ENCODE data around the gene AGK.

AGK gene, protein sequence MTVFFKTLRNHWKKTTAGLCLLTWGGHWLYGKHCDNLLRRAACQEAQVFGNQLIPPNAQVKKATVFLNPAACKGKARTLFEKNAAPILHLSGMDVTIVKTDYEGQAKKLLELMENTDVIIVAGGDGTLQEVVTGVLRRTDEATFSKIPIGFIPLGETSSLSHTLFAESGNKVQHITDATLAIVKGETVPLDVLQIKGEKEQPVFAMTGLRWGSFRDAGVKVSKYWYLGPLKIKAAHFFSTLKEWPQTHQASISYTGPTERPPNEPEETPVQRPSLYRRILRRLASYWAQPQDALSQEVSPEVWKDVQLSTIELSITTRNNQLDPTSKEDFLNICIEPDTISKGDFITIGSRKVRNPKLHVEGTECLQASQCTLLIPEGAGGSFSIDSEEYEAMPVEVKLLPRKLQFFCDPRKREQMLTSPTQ

DNA sequence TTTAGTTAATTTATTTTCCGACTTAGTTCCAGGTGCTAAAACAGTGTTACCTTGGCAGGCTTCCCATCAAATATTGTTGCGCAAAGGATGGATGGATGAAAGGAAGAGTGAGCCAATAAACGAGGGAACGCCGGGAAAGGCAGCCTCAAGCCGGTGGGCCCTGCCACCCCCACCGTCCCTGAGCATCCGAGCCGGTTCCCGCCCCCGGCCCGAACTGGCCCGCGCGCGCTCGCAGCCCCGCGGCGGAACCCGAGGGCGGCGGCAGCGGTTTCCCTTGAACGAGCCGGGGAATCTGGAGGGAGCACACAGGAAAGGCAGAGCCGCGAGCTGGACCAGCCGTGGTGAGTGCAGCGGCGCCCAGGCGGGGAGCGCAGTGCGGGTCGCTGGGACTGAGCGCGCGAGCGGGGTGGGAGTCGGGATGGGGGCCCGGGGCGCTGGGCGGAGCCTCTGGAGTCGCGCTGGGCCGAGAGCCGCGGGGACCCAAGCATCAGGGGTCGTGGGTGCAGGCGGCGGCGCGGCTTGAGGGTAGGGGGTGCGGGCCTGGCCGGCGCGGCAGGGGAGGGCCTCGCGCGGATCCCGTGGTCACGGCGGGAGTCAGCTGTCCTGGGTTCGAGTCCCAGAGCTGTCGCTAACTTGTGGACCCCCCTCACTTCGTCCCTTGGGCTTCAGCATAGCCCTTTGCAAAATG is at the start of gene AGK:
TSS of gene AGK (plus strand) at position 317 of the 688 bp plus-strand sequence. CDS start 4,057 bp downstream, outside the sequence.
- DNase-seq = peak; percentile 54 to 80 (median 60)

DNA sequence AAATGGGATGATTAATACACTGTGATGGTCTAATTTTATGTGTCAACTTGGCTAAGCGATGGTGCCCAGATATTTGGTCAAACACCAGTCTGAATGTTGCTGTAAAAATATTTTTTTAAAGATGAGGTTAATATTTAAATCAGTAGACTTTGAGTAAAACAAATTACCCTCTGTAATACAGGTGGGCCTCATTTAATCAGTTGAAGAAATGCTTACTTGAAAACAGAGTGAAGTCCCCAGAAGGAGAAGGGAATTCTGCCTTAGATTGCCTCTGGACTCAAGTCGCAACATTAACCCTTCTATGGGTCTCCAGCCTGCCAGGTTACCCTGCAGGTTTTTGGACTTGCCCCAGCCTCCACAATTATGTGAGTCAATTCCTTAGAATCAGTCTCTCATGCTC is 49.8 kb upstream of the AGK start:
- DNase-seq = no peak

DNA sequence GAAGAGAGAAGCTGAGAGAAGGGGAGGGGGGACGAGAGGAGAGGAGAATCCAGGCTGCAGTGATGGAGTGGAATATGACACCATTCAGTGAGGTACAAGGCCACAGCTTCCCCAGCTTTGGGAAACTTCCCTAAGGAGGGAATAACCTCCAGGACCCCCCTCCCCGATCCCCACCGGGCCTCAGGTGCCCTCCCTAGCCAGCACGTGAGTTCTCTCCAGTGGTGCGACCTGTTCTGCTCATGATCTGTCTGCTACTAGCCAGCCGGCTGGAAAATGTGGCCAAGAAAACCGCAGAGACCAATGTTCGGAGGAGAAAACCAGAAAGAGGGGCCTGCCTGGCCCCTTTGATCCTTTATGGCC is 39.9 kb upstream of the AGK start:
- DNase-seq = no peak

DNA sequence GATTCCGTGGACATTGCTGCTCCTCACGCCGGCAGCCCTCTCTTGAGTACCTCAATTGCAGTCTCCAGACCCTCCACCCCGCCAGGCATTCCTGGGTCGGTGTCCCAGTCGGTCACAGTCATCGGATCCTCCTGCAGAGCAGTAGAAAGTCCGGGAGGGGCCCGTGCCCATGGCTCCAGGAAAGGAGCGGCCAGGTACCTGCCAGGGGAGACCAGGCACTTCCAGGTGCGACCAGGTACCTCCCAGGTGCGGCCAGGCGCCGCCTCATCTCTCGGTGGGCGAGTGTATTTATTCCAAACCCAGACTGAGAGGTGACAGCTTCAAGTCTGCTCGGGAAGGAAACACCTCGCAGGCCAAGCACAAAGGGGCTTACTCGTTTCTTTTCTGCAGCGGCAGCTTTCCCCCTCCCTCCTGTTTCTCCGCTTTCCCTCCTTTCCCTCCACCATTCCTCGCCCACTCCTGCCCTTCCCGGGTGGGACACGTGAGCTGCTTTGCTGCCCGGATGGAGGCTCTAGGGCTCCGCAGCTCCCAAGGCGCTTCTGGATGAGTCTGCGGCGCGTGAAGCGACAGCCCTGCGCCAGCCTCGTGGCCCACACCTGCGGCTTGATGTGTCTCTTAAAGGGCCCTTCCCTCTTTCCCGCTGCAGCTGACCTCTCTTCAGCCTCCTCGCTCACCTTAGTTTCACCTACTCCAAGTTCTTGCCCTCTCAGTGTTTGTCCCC is 39.4 kb upstream of the AGK start:
- DNase-seq = no peak

DNA sequence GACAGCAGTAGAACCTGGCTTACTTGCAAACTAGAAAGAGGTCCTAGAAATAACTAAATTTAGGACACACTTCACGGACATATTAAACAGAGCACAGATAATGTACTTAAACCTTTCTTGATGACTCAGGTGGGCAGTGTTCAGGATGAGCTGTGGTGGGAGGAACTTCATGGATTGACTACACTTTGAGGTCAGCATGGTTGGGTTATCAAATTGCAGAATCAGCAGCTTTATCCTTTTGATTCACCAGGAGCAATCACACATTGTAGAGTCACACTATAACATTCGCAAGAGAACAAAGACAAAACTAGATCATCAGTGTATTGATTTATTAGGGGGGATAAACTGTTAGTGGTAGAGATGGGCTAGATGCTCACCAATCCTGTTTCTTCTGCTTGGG is 38.6 kb upstream of the AGK start:
- DNase-seq = no peak

DNA sequence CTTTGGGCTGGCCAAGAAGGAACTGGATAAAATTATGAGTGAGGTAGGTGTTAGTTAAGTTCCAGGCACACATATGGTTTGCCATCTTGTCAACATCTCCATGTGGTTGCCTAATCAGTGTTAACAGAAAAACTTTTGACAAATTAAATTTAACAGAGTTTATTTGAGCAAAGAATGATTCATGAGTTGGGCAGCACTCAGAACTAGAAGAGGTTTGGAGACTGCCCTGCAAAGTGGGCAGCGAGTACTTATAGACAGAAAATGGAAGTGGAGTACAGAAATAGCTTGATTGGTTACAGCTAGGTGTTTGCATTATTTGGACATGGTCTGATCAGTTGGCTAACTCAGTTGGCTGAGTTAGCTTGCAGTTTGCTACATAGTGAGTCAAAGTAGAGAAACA is 37.5 kb upstream of the AGK start:
- DNase-seq = no peak

DNA sequence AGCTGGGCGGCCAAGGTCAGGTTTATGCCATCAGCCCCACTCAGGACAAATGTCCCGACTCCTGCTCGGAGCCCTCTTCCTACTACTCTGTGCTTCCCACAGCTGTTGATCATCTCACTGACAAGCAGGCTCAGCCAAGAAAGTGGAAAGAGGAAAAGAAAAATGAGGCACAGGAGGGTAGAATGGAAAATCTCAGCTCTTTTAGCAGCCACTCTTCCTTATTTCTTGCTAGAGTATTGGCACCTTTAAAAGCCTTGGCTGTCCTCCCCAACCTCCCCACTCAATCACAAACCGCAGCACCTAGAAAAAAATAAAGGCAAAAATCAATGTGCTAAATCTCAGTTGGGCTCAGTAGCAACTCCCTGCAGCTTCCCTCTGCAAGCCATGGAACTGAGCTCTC is 35.3 kb upstream of the AGK start:
- DNase-seq = no peak

DNA sequence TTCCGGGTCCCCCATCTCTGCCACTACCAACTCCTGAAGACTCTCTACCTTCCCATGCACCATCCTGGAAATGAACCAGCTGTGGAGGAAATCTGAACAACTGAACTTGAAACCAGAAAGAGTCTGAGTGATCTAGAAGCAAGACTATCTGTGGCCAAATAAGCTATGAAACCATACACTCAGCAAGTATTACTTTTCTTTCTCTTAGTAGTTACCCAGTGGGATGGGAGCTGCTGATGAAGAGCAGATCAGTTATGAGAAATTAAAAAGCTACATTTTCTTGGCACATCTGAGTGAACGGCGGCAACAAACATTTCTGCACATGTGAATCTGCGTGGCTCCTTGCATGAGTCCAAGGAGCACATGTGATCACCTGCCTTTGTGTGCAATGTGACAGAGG is 31.6 kb upstream of the AGK start:
- DNase-seq = no peak

DNA sequence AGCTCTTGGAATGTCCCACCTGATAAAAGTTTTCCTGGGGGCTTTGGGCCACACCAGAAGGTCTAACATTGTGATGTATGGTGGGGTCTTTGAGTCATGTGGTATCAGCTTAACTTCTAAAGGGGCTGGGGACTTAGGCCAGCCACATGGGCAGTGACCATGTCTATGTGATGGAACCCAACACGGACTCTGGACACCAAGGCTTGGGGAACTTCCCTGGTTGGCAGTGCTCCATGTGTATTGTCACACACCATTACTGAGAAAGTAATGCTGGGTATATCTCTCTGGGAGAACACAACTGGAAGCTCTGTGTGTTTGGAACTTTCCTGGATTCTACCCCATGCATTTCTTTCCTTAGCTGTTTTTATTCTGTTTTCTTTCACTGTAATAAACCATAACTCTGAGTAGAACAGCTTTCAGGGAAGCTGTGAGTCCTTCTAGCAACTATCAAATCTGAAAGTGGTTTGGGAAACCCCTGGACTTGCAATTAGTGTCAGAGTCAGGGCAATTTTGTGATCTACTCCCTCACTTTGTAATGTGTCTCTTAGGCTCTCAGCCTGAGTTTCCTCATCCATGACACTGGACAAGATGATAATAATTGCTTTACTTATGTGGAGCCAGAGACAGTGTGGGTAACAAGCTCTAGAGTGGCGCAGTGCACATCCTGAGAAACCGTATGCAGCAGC is 28.4 kb upstream of the AGK start:
- no peak for DNase-seq

DNA sequence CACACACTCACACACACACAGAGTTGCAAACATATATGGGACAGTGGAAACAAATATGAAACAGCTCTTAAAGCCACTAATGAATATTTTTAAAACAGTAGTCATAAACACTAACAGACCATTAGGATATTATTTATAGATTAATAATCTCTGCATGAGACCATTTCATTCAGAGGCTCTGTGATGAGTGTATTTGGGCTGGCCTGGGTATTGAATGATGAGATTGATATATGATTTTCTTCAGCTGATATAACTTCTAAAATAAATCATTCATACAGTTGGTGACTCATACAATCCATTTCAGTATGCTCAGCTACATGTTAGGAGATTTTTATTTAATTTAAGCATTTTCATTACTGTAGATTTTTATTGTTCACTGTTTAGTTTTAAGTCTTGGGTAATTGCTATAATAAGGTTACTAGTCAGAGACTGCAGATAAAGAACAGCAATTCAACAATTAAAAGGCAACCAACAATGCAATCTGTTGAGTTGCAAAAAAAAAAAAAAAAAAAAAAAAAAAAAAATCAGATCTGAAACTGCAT is 25.2 kb upstream of the AGK start:
- no peak for DNase-seq

DNA sequence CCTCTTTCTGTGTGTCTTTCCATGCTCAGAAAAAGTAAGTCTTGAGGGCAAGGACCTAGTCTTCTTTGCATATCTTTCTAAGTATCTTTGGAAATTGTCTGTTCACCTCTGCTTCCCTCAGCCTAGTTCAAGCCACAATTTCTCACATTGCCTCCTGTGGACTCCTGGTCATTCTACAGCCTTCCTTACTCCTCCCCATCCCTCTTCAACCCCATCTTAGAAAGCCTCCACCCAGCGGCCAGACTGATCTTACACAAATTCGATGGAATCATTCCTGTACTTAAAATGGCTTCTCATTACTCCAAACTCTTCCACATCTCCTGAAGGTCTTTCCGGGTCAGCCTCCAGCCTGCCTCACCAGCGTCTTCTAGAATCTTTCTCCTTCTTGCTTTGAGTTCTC is 24.1 kb upstream of the AGK start:
- no peak for DNase-seq

DNA sequence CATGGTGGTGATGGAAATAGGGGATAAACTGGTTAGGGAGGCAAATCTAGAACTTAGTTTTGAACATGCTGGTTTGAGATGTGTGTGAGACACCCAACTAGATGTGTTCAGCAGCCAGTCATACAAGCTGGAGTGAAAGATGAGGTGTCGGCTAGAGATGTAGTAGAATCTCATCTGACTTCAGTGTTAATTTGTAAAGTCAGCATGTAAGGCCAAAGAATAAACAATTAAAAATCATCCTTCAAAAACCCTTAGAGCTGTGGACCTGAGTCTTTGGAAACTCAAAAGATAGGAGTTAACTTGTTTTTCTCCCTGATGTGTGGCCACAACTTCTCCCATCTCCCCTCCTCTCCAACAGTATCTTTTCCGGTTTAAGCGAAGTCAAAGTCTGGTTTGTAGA is 22.8 kb upstream of the AGK start:
- DNase-seq = no peak

DNA sequence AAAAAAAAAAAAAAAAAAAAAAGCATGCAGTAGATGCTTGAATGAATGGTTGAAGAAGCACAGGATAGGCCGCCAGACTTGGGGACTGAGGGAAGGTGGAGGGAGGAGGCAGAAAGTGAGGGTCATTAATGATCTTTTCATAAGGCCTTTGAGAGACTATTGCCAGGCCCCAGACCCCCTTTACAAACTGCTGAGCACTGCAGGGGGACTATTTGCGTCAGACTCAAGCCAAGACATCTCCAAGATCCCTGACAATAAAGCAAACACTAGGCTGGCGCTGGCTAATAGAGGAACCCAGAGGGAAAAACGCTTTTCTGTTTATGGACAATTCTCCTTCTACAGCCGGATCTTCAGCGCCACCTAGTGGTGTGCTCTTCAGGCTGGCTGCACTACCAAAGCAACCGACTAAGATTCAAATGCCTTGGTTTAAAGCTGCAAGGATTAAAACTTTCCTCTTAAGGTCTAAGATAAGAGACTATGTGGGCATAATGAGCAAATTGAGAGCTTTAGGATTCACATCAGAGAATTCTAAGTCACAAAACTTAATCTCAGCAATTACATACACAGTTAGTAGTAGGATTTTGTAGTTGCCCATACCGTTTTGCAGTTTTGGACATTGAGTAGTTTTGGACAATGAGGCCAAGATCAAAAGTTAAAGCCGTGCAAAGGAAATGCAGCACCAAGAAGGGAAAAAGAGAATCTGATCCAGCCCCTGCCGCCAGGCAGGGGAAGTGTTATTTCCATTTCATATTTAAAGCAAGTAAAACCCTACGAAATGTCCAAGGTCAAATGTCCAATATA is 17.9 kb upstream of the AGK start:
- peak; percentile 2 to 55 (median 22) for DNase-seq

DNA sequence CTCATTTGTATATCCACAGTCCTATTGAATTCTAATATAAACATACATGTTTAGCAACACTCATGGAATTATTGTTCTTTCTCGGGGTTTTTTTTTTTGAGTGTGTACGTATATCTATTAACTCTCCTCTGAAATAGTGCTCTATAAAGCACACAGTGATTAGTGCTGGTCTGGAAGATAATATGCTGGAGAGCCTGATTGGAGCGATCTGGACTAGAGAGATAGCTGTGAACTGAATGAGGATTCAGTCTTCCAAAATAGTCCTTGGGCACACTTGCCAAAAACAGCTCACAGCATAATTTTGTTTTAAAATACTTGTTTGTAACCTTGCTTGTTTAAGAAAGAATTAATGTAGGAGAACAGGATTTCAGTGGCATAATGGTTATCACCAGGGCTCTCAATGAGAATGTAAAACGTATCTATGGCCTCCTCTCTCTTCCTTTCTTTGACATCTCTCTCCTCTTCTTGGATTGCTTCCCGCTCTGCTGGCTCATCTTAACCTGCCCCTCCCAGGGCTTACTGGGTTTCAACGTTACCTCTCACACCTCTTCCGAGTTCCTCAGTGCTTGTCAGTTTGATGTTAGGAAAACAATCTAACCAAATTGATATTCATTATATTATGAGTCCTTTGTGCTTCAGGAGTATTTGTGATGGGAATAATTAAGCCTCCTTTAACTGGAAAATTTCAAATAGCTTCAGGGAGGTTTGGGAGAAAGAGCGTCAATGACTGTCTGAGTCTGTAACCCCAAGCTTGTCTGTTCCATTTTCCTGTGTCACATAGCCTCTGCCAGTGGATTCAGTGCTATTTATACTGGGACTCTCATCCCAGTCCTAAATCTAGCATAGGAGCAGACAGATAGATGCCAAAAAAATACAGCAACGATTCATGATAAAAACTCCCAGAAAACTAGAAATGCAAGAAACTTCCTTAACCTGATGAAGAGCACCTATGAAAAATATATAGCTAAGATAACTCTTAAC is 16.2 kb upstream of the AGK start:
- no peak for DNase-seq

DNA sequence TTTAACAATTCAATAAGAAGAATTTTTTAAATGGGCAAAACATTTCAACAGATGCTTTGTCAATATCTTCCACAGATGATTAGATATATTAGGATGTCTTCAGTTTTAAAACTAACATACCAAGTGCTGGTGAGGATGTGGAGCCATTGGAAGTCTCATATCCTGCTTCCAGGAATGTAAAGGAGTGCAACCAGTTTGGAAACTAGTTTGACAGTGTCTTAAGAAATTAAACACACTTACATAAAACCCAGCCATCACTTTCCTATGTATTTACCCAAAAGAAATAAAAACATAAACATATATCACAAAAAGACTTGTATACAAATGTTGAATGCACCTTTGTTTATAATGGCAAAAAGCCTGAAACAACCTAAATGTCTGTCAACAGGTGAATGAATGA is 13.3 kb upstream of the AGK start:
- DNase-seq = no peak

DNA sequence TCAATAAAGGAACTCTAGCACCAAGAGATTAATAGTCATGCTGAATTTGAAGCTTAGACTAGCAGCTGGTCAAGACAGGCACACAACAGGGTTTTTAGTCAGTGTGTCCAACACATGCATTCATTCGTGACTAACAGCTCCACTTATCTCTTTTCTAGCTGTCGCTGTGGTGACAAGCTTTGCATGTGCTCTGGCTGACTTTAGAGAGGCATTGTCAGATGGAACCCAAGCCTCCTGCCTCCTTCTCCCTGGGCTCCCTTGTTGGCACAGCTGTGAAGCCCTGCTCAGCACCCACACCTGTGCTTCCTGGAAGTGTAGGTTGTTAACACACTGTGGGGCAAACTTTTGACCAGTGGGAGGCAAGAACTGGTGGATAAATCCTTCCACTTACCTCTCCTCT is 9.8 kb upstream of the AGK start:
- no peak for DNase-seq

DNA sequence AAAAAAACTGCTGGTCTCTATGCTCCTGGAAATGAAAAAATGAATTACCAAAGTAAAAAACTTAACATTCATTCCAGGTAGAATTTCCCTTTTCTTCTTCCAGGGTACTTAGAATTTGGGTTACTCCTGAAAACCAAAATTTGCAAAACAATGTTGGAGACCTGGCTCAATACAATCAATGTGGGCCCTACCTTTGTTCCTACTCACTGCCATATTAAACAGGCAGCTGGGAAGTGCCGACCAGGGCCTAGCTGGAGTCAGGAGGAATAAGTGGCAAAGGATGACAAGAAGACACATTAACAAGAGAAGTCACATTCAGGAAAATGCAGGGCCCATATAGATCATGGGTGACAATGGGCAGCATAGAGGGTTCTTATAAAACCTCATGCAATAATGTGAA is 6.4 kb upstream of the AGK start:
- DNase-seq = no peak

DNA sequence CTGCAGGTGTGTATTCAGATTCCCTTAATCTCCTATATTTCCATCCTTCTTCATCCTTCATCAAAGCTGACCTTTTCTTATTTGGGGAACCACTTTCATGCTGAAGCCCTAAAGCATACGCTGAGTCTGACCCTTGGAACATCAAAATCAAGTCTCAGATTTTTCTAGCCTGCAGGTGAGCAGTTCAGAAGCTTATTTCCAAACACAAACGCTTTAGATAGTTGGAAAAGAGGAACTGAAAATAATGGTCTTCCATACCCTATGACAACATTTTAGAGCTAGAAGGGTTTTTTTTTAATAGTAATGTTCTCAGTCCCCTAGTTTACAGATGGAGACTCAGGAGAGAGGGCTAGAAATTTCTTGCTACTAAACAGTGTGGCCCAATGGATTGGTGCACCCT is 1.6 kb upstream of the AGK start:
- no peak for DNase-seq

DNA sequence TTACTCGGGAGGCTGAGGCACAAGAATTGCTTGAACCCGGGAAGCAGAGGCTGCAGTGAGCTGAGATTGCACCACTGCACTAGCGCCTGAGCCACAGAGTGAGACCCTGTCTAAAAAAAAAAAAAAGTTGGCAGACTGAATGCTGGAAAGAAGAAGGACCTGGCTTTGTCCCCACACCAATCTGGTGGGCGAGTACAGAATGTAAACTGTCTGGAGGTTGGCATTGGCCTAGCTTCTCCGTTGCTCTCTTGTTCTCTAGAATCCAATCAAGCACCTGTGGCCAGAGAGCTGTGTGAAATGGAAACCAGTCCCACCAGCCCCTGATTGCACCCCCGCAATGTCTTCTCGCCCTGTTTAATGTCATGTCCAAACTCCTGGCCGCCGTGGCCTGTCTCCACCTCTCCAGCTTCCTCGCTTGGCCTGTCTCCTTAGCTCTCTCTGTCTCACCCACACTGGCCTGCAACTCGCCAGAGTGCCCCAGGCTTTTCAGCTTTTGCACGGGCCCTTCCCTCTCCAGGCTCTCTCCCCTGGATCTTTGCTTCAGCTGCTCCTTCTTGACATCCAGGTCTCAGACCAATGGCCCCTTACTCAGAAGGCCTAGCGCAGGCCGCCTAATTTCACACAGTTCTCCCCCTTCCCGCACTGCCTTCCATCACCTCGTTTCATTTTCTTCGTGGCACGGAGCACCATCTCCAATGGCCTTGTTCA is 670 bp upstream of the AGK start:
- DNase-seq = peak in 1 of 6 experiments; percentile 26

DNA sequence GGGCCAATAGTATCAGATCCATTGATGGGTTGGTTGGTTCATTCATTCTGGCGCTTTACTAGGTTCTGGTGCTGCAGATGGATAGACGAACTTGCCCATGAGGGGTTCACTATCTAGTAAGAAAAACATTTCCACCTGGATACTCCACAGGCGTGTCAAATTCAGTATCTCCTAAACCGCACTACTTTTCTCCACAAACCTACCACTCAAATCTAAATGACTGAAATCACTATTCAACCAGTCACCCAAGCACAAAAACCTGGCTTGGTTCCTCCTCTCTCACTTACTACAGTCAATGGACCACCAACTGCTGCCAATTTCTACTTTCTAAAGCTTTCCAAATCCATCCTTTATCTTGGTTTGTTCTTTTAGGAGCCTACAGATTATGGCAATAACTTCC is 572 bp downstream of the AGK start:
- peak in 1 of 6 experiments; percentile 22 for DNase-seq

All from stimulated activated naive CD4-positive, alpha-beta T cell (primary cell).